Fibroblast of mammary gland (primary cell): Measurements from ENCODE around the gene FGF11.
"Not testable (repeated sequence)": the region's sequence is repeated elsewhere in the genome, so short reads cannot be mapped to it uniquely, and the experiment has no call there.

Experiments used
- DNase-seq: peaks from one replicate; pipeline ENCODE4 v3.0.0-alpha.2; 2010; ENCODE audit warnings: low read depth
- H3K4me3 ChIP-seq: 2 replicates; pipeline ENCODE4 v1.5.1; 2011; ENCODE audit warnings: low read depth, mild to moderate bottlenecking, low read length, moderate library complexity; ENCODE audit not compliant: control insufficient read depth
- CTCF ChIP-seq: conservative IDR thresholded peaks from 2 replicates; pipeline ENCODE4 v1.5.1; 2011; ENCODE audit warnings: low read depth, low read length, inconsistent platforms; ENCODE audit not compliant: control insufficient read depth, insufficient read depth

Gene FGF11

DNA sequence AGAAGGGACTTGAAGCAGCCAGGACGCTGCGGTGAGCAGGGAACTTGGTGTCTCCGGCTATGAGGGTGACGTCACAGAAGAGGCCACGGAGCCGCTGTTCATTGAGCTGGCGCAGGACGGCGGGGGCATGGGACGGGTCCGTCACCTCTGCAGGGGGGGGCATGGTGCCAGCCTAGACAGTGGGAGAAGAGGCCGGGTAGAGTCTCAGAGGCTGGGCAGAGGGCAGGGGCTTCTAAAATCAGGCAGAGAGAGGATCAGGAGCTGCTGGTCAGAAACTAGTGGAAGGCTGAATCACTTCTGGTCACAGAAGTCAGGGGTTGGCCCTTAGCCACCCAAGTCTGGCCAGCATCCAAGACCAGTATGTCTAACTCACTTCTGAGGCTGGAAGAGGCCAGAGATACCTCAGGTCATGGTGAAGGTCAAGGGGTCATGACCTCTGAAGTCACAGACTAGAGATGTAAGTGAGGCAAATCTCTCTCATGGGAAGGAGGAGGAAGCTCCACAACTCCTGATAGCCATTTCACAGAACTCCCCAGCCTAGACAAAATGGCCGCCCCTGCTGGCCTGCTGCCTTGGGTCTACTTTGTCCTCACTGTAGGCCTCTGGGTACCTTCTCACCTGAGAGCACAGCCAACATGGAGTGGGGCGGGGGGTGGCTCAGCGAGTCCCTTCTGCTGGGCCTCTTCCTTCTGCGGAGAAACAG lies 27.5 kb downstream of the FGF11 start:
- TF ChIP-seq CTCF, result no peak
- H3K4me3 ChIP-seq, result no peak overlapping the region
- DNase-seq, result peak; percentile 92

GRCh38 chr17:7467498-7467897 lies 28.2 kb downstream of the FGF11 start:
- no peak for DNase-seq
- TF ChIP-seq CTCF, result no peak
- no peak overlapping the region for H3K4me3 ChIP-seq

DNA sequence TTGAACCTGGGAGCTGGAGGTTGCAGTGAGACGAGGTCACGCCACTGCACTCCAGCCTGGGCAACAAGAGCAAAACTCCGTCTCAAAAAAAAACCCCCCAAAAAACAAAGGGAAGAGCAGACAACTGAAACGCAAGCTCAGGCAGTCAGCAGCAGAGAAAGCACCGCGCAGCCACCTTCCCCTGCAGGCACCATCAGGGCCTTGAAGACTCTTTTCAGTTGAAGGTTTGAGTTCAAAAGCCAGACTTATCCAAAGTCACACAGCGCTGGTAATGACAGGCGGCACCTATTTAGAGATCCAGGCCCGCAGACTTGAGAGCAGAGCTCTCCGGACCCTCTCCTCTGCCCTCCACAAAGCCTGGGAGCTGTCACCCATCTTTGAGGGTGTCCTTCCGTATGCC lies 29.0 kb downstream of the FGF11 start:
- no peak for TF ChIP-seq CTCF
- H3K4me3 ChIP-seq, result no peak overlapping the region
- DNase-seq, result no peak

DNA sequence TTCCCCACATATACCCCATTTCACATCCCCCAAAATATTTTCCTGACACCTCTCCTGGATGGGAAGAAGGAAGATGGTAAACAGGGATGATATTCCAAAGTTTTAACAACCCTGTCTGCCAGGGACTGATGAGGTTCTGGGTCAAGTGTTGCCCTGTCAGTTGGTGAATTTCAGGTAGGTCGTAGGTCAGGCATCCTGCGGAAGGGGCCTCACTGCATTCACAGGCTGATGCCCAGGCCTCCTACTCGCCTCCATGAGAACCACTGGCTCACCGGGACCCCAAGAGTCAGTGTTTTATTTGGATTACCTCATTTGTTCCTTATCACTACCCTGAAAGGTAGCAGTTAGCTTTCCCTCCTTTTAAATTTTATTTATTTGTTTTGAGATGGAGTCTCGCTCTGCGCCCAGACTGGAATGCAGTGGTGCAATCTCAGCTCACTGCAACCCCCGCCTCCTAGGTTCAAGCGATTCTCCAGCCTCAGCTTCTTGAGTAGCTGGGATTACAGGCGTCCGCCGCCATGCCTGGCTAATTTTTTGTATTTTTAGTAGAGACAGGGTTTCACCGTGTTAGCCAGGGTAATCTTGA lies 29.6 kb downstream of the FGF11 start:
- DNase-seq, result no peak
- H3K4me3 ChIP-seq, result no peak overlapping the region
- TF ChIP-seq CTCF, result no peak

DNA sequence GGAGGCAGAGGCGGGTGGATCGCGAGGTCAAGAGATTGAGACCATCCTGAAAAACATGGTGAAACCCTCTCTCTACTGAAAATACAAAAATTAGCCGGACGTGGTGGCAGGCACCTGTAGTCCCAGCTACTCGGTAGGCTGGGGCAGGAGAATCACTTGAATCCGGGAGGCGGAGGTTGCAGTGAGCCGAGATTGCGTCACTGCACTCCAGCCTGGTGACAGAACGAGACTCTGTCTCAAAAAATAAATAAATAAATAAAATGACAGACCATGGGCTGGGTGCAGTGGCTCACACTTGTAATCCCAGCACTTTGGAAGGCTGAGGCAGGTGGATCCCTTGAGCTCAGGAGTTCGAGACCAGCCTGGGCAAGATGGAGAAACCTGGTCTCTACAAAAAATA lies 30.5 kb downstream of the FGF11 start:
- not testable (repeated sequence) for H3K4me3 ChIP-seq, DNase-seq

GRCh38 chr17:7470457-7470973 lies 31.2 kb downstream of the FGF11 start:
- H3K4me3 ChIP-seq, result not testable (repeated sequence)

DNA sequence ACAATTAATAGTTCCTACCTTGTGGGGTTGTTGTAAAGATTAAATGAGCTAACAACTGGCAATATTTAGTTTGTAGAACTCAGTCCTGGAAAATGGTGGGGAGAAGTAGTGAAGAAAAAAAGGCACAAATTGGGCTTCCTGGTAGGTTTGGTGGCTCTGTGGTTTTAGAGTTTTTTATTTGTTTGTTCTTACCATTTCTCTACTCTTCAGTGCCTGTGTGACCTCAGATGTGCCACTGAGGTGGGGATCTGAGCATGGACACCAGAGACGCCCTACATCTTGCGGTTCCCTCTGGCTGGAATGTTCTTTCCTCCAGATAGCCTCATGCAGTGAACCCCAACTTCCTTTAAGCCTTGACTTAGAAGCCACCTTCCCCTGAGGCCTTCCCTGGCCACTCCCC lies 32.4 kb downstream of the FGF11 start:
- no peak for DNase-seq
- TF ChIP-seq CTCF, result no peak
- H3K4me3 ChIP-seq, result no peak overlapping the region

More at GRCh38 chr17:7470457-7470973, 31.2 kb downstream of the FGF11 start:
- not testable (repeated sequence) for DNase-seq

DNA sequence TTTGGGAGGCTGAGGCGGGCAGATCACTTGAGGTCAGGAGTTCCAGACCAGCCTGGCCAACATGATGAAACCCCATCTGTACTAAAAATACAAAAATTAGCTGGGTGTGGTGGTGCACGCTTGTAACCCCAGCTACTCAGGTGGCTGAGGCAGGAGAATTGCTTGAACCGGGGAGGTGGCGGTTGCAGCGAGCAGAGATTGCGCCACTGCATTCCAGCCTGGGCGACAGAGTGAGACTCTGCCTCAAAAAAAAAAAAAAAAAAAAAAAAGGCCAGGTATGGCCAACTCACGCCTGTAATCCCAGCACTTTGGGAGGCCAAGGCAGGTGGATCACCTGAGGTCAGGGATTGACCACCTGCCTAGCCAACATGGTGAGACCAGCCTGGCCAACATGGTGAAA lies 35.5 kb downstream of the FGF11 start:
- not testable (repeated sequence) for H3K4me3 ChIP-seq, DNase-seq
